Measurements from ENCODE around the gene KRT7. TPM values are rescaled to one million over a fixed set of nuclear protein-coding genes. Genes with fewer than 3 reads are reported as not detected.

Gene KRT7
- total RNA-seq, 5 donors from 2014 or later (not counting 1 experiment from before 2014, with no cell fraction given) = 2.7 to 3.8 (median 3.3) TPM; not detected in 2

GRCh38 chr12:52216100-52216499 lies 16.9 kb upstream of the KRT7 start:
- H3K36me3 Mint-ChIP-seq = no peaks in the 10 kb centered on the region
- Histone ChIP-seq H3K9me3 (no peaks in the 10 kb centered on the region), H3K4me3 (ENCODE audit: control insufficient read depth in 1 of 2, extremely low read depth in 1 of 2, low read length in 1 of 2) (no peak overlapping the region), H3K27me3 (replicated peaks in 1 of 2; ENCODE audit: control insufficient read depth in 2 of 2, extremely low read depth in 1 of 2, insufficient read depth in 2 of 2, low read length in 1 of 2) (peaks cover 2 to 39% of the 10 kb centered on the region in 2 experiments), H3K36me3 (ENCODE audit: control insufficient read depth in 2 of 2, extremely low read depth in 1 of 2, insufficient read depth in 1 of 2, low read length in 1 of 2) (no peaks in the 10 kb centered on the region), H3K27ac (ENCODE audit: low read length) (no peak overlapping the region), H3K4me1 (ENCODE audit: control insufficient read depth in 1 of 2, extremely low read depth in 1 of 2, insufficient read depth in 2 of 2, low read length in 2 of 2) (no peaks in the 10 kb centered on the region)
- H3K9me3 Mint-ChIP-seq = no peaks in the 10 kb centered on the region
- CTCF ChIA-PET = no interaction called here
- no peak overlapping the region for H3K27ac Mint-ChIP-seq
- peaks cover 0 to 7% (median 0%) of the 10 kb centered on the region in 3 donors for H3K4me1 Mint-ChIP-seq
- DNase-seq = no peak
- peaks cover 25 to 35% of the 10 kb centered on the region in 2 donors for H3K27me3 Mint-ChIP-seq
- POLR2A ChIA-PET = no interaction called here
- WGBS (ENCODE audit: insufficient coverage) = 83% methylated on average over 3 of the region's 4 CpGs
- H3K4me3 Mint-ChIP-seq = no peak overlapping the region
- no peak for ATAC-seq (replicated peaks in 1 of 4)

GRCh38 chr12:52216807-52217206 lies 16.2 kb upstream of the KRT7 start:
- H3K27ac Mint-ChIP-seq = no peak overlapping the region
- no peaks in the 10 kb centered on the region for H3K4me1 ChIP-seq (ENCODE audit: control insufficient read depth in 1 of 2, extremely low read depth in 1 of 2, insufficient read depth in 2 of 2, low read length in 2 of 2)
- POLR2A ChIA-PET = no interaction called here
- H3K4me3 Mint-ChIP-seq = no peak overlapping the region
- no CpG with 5 or more reads among the region's 1 CpG for WGBS (ENCODE audit: insufficient coverage)
- H3K27ac ChIP-seq (ENCODE audit: low read length) = no peak overlapping the region
- no peak overlapping the region for H3K4me3 ChIP-seq (ENCODE audit: control insufficient read depth in 1 of 2, extremely low read depth in 1 of 2, low read length in 1 of 2)
- no peak for ATAC-seq (replicated peaks in 1 of 4)
- H3K9me3 ChIP-seq = no peaks in the 10 kb centered on the region
- H3K4me1 Mint-ChIP-seq = peaks cover 0 to 7% (median 0%) of the 10 kb centered on the region in 3 donors
- CTCF ChIA-PET = no interaction called here
- no peaks in the 10 kb centered on the region for H3K36me3 Mint-ChIP-seq
- no peaks in the 10 kb centered on the region for H3K9me3 Mint-ChIP-seq
- H3K27me3 ChIP-seq (replicated peaks in 1 of 2; ENCODE audit: control insufficient read depth in 2 of 2, extremely low read depth in 1 of 2, insufficient read depth in 2 of 2, low read length in 1 of 2) = peaks cover 8 to 37% of the 10 kb centered on the region in 2 experiments
- H3K27me3 Mint-ChIP-seq = peaks cover 29 to 38% of the 10 kb centered on the region in 2 donors
- H3K36me3 ChIP-seq (ENCODE audit: control insufficient read depth in 2 of 2, extremely low read depth in 1 of 2, insufficient read depth in 1 of 2, low read length in 1 of 2) = no peaks in the 10 kb centered on the region
- DNase-seq = no peak

GRCh38 chr12:52217223-52217622 lies 15.8 kb upstream of the KRT7 start:
- ChIA-PET CTCF (no interaction called here), POLR2A (no interaction called here)
- no peak overlapping the region for H3K4me3 ChIP-seq (ENCODE audit: control insufficient read depth in 1 of 2, extremely low read depth in 1 of 2, low read length in 1 of 2)
- no peak for ATAC-seq (replicated peaks in 1 of 4)
- Mint-ChIP-seq H3K4me1 (peaks cover 0 to 7% (median 0%) of the 10 kb centered on the region in 3 donors), H3K9me3 (no peaks in the 10 kb centered on the region), H3K36me3 (no peaks in the 10 kb centered on the region), H3K27me3 (peaks cover 29 to 38% of the 10 kb centered on the region in 2 donors), H3K27ac (no peak overlapping the region), H3K4me3 (no peak overlapping the region)
- H3K27me3 ChIP-seq (replicated peaks in 1 of 2; ENCODE audit: control insufficient read depth in 2 of 2, extremely low read depth in 1 of 2, insufficient read depth in 2 of 2, low read length in 1 of 2) = peaks cover 10 to 41% of the 10 kb centered on the region in 2 experiments
- no peak overlapping the region for H3K27ac ChIP-seq (ENCODE audit: low read length)
- no peak for DNase-seq
- no peaks in the 10 kb centered on the region for H3K36me3 ChIP-seq (ENCODE audit: control insufficient read depth in 2 of 2, extremely low read depth in 1 of 2, insufficient read depth in 1 of 2, low read length in 1 of 2)
- no peaks in the 10 kb centered on the region for H3K4me1 ChIP-seq (ENCODE audit: control insufficient read depth in 1 of 2, extremely low read depth in 1 of 2, insufficient read depth in 2 of 2, low read length in 2 of 2)
- WGBS (ENCODE audit: insufficient coverage) = 40% methylated on average over 2 of the region's 5 CpGs
- H3K9me3 ChIP-seq = no peaks in the 10 kb centered on the region

- H3K27ac ChIP-seq (ENCODE audit: low read length) = no peak overlapping the region
- H3K4me1 ChIP-seq (ENCODE audit: control insufficient read depth in 1 of 2, extremely low read depth in 1 of 2, insufficient read depth in 2 of 2, low read length in 2 of 2) = no peaks in the 10 kb centered on the region
- no peaks in the 10 kb centered on the region for H3K36me3 Mint-ChIP-seq
- H3K27me3 Mint-ChIP-seq = peaks cover 29 to 40% of the 10 kb centered on the region in 2 donors
- no CpG with 5 or more reads among the region's 4 CpGs for WGBS (ENCODE audit: insufficient coverage)
- H3K27ac Mint-ChIP-seq = no peak overlapping the region
- no peak for ATAC-seq (replicated peaks in 1 of 4)
- ChIA-PET POLR2A (no interaction called here), CTCF (no interaction called here)
- peaks cover 0 to 7% (median 0%) of the 10 kb centered on the region in 3 donors for H3K4me1 Mint-ChIP-seq
- peaks cover 11 to 48% of the 10 kb centered on the region in 2 experiments for H3K27me3 ChIP-seq (replicated peaks in 1 of 2; ENCODE audit: control insufficient read depth in 2 of 2, extremely low read depth in 1 of 2, insufficient read depth in 2 of 2, low read length in 1 of 2)
- H3K9me3 ChIP-seq = no peaks in the 10 kb centered on the region
- no peaks in the 10 kb centered on the region for H3K9me3 Mint-ChIP-seq
- H3K36me3 ChIP-seq (ENCODE audit: control insufficient read depth in 2 of 2, extremely low read depth in 1 of 2, insufficient read depth in 1 of 2, low read length in 1 of 2) = no peaks in the 10 kb centered on the region
- H3K4me3 ChIP-seq (ENCODE audit: control insufficient read depth in 1 of 2, extremely low read depth in 1 of 2, low read length in 1 of 2) = no peak overlapping the region
- no peak for DNase-seq
- no peak overlapping the region for H3K4me3 Mint-ChIP-seq
Measured at GRCh38 chr12:52218001-52218400, 15.0 kb upstream of the KRT7 start.

GRCh38 chr12:52220477-52220876 lies 12.6 kb upstream of the KRT7 start:
- peaks cover 15 to 33% of the 10 kb centered on the region in 2 experiments for H3K27me3 ChIP-seq (replicated peaks in 1 of 2; ENCODE audit: control insufficient read depth in 2 of 2, extremely low read depth in 1 of 2, insufficient read depth in 2 of 2, low read length in 1 of 2)
- DNase-seq (no peak), ATAC-seq (replicated peaks in 1 of 4) (no peak)
- no peaks in the 10 kb centered on the region for H3K36me3 Mint-ChIP-seq
- H3K4me1 Mint-ChIP-seq = no peaks in the 10 kb centered on the region
- CTCF ChIA-PET = interaction anchor here in 1 of 2 donors (0.6 to 0.8 kb wide), 2 partner anchors 24 to 59 kb away, joined by 3 to 4 read pairs; no protein-coding TSS in a partner anchor
- H3K4me1 ChIP-seq (ENCODE audit: control insufficient read depth in 1 of 2, extremely low read depth in 1 of 2, insufficient read depth in 2 of 2, low read length in 2 of 2) = no peaks in the 10 kb centered on the region
- no peaks in the 10 kb centered on the region for H3K9me3 Mint-ChIP-seq
- H3K36me3 ChIP-seq (ENCODE audit: control insufficient read depth in 2 of 2, extremely low read depth in 1 of 2, insufficient read depth in 1 of 2, low read length in 1 of 2) = no peaks in the 10 kb centered on the region
- no peak overlapping the region for H3K27ac ChIP-seq (ENCODE audit: low read length)
- H3K27ac Mint-ChIP-seq = no peak overlapping the region
- no peak overlapping the region for H3K4me3 Mint-ChIP-seq
- POLR2A ChIA-PET = no interaction called here
- no peak overlapping the region for H3K4me3 ChIP-seq (ENCODE audit: control insufficient read depth in 1 of 2, extremely low read depth in 1 of 2, low read length in 1 of 2)
- peaks cover 18 to 40% of the 10 kb centered on the region in 2 donors for H3K27me3 Mint-ChIP-seq
- no peaks in the 10 kb centered on the region for H3K9me3 ChIP-seq
- WGBS (ENCODE audit: insufficient coverage) = 80% methylated on average over 1 of the region's 3 CpGs

GRCh38 chr12:52221070-52221781 lies 11.8 kb upstream of the KRT7 start:
- WGBS (ENCODE audit: insufficient coverage) = no CpG with 5 or more reads among the region's 4 CpGs
- no peaks in the 10 kb centered on the region for H3K36me3 ChIP-seq (ENCODE audit: control insufficient read depth in 2 of 2, extremely low read depth in 1 of 2, insufficient read depth in 1 of 2, low read length in 1 of 2)
- H3K27ac Mint-ChIP-seq = no peak overlapping the region
- ChIA-PET CTCF (no interaction called here), POLR2A (no interaction called here)
- H3K36me3 Mint-ChIP-seq = no peaks in the 10 kb centered on the region
- DNase-seq (no peak), ATAC-seq (replicated peaks in 1 of 4) (no peak)
- no peak overlapping the region for H3K4me3 ChIP-seq (ENCODE audit: control insufficient read depth in 1 of 2, extremely low read depth in 1 of 2, low read length in 1 of 2)
- H3K27ac ChIP-seq (ENCODE audit: low read length) = no peak overlapping the region
- H3K9me3 Mint-ChIP-seq = no peaks in the 10 kb centered on the region
- no peak overlapping the region for H3K4me3 Mint-ChIP-seq
- peaks cover 15 to 28% of the 10 kb centered on the region in 2 experiments for H3K27me3 ChIP-seq (replicated peaks in 1 of 2; ENCODE audit: control insufficient read depth in 2 of 2, extremely low read depth in 1 of 2, insufficient read depth in 2 of 2, low read length in 1 of 2)
- H3K4me1 Mint-ChIP-seq = no peaks in the 10 kb centered on the region
- peaks cover 17 to 41% of the 10 kb centered on the region in 2 donors for H3K27me3 Mint-ChIP-seq
- no peaks in the 10 kb centered on the region for H3K4me1 ChIP-seq (ENCODE audit: control insufficient read depth in 1 of 2, extremely low read depth in 1 of 2, insufficient read depth in 2 of 2, low read length in 2 of 2)
- H3K9me3 ChIP-seq = no peaks in the 10 kb centered on the region

Measured in T-cell (primary cell).